Measurements from ENCODE around the gene GLS.

- TF ChIP-seq SP1 (IDR thresholded peaks at IDR 0.05) = no peak
- TF ChIP-seq BHLHE40 (IDR thresholded peaks at IDR 0.05; ENCODE audit: borderline replicate concordance) = no peak
- no peak for TF ChIP-seq ZNF384 (IDR thresholded peaks at IDR 0.05)
- no peak for TF ChIP-seq FOXA1 (IDR thresholded peaks at IDR 0.05)
- TF ChIP-seq, protein P1, sequence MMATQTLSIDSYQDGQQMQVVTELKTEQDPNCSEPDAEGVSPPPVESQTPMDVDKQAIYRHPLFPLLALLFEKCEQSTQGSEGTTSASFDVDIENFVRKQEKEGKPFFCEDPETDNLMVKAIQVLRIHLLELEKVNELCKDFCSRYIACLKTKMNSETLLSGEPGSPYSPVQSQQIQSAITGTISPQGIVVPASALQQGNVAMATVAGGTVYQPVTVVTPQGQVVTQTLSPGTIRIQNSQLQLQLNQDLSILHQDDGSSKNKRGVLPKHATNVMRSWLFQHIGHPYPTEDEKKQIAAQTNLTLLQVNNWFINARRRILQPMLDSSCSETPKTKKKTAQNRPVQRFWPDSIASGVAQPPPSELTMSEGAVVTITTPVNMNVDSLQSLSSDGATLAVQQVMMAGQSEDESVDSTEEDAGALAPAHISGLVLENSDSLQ (IDR thresholded peaks at IDR 0.05) = peak; percentile 26; the same call in 1 of the 2 replicates
- TF ChIP-seq LEF1 (IDR thresholded peaks at IDR 0.05; ENCODE audit: borderline replicate concordance) = no peak
- TF ChIP-seq ARNT (IDR thresholded peaks at IDR 0.05) = no peak
- no peak for TF ChIP-seq FOXM1 (IDR thresholded peaks at IDR 0.05; ENCODE audit: borderline replicate concordance)
- no peak for TF ChIP-seq CTBP1 (IDR thresholded peaks at IDR 0.05; ENCODE audit: borderline replicate concordance)
Observed at GRCh38 chr2:190881598-190882410, 1.2 kb downstream of the GLS start.

Measured in HEK293T (cell line).